Measurements from ENCODE around the gene CLEC16A. TPM values are rescaled to one million over a fixed set of nuclear protein-coding genes. Genes with fewer than 3 reads are reported as not detected.

Gene CLEC16A
- total and polyA plus RNA-seq, 8 donors = 17.6 to 38.6 (median 21.6) TPM

GRCh38 chr16:10907757-10908045, 36.7 kb upstream of the CLEC16A start:
- no peaks in the 10 kb centered on the region for H3K9me3 ChIP-seq
- H3K27ac ChIP-seq = no peak overlapping the region
- H3K36me3 ChIP-seq = peaks cover 0 to 82% of the 10 kb centered on the region in 2 donors
- TF ChIP-seq, protein P1, sequence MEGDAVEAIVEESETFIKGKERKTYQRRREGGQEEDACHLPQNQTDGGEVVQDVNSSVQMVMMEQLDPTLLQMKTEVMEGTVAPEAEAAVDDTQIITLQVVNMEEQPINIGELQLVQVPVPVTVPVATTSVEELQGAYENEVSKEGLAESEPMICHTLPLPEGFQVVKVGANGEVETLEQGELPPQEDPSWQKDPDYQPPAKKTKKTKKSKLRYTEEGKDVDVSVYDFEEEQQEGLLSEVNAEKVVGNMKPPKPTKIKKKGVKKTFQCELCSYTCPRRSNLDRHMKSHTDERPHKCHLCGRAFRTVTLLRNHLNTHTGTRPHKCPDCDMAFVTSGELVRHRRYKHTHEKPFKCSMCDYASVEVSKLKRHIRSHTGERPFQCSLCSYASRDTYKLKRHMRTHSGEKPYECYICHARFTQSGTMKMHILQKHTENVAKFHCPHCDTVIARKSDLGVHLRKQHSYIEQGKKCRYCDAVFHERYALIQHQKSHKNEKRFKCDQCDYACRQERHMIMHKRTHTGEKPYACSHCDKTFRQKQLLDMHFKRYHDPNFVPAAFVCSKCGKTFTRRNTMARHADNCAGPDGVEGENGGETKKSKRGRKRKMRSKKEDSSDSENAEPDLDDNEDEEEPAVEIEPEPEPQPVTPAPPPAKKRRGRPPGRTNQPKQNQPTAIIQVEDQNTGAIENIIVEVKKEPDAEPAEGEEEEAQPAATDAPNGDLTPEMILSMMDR (IDR thresholded peaks at IDR 0.05) = no peak
- H3K4me1 ChIP-seq = peaks cover 0 to 6% of the 10 kb centered on the region in 2 donors
- no peaks in the 10 kb centered on the region for H3K27me3 ChIP-seq
- intact Hi-C loops (cut with DNase I) = no loop called here
- no peak for ATAC-seq
- no peak for DNase-seq
- H3K4me3 ChIP-seq = no peak overlapping the region

GRCh38 chr16:10911267-10911666, 33.1 kb upstream of the CLEC16A start:
- TF ChIP-seq, protein P1 (IDR thresholded peaks at IDR 0.05) = no peak
- H3K36me3 ChIP-seq = peaks cover 0 to 63% of the 10 kb centered on the region in 2 donors
- intact Hi-C loops (cut with DNase I) = loop anchor here in 1 of 2 donors (10.0 kb wide), 1 partner anchor 146 kb away; no protein-coding TSS in a partner anchor

DNA sequence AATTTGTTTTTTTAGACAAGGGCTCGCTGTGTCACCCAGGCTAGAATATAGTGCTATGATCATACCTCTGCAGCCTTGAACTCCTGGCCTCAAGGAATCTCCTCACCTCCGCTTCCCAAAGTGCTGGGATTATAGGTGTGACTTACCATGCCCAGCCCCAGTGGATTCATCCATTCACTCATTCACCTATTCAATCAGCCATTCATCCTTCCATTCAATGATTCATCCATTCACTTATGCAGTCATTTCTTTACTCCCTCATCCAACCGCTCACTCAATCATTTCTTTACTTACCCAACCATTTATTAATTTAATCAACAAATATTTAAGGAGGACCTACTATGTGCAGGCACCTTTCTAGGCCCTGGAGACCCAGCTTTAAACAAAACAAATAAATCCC, 27.8 kb upstream of the CLEC16A start:
- TF ChIP-seq, protein P1 (IDR thresholded peaks at IDR 0.05) = no peak
- Histone ChIP-seq H3K36me3 (peaks cover 0 to 31% of the 10 kb centered on the region in 2 donors), H3K4me3 (no peak overlapping the region), H3K4me1 (peaks cover 11 to 27% of the 10 kb centered on the region in 2 donors), H3K27me3 (no peaks in the 10 kb centered on the region), H3K27ac (no peak overlapping the region), H3K9me3 (no peaks in the 10 kb centered on the region)
- intact Hi-C loops (cut with DNase I) = loop anchor here in 1 of 2 donors (10.0 kb wide), 1 partner anchor 152 kb away; no protein-coding TSS in a partner anchor
- ATAC-seq (no peak), DNase-seq (no peak)

More at GRCh38 chr16:10911267-10911666, 33.1 kb upstream of the CLEC16A start:
- no peaks in the 10 kb centered on the region for H3K9me3 ChIP-seq
- H3K4me1 ChIP-seq = peaks cover 0 to 8% of the 10 kb centered on the region in 2 donors
- no peak overlapping the region for H3K4me3 ChIP-seq
- no peak overlapping the region for H3K27ac ChIP-seq
- H3K27me3 ChIP-seq = no peaks in the 10 kb centered on the region
- no peak for ATAC-seq
- DNase-seq = no peak

DNA sequence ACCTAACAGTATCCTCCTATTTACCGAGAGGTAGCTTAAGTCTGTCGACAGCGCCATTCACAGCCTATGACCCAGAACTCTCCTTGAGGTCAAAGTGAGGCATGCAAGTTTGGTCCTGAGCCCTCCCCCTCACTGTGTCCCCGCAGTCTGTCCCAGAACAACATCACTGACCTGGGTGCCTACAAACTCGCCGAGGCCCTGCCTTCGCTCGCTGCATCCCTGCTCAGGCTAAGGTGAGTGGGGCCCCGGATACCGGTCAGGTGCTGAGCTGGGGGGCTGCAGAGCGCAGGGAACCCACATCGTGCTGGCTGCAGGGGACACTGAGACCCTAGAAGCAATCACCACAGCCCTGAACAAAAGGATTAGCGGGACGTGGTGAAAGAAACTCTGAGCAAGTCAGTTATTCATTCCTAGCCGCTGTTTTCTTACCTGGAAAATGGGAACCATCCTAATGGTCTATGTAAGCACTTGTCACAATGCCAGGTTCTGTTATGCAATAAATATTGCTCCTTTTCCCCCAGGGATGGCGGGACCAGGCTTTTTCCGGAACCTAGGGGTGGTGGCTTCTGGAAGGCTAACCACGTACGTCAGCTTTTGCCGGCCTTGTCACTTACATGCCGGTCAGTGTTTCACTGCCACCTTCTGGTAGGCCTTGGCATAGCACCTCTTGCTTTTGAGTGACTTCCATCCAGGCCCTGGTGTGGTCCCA, 25.9 kb upstream of the CLEC16A start:
- Histone ChIP-seq H3K27me3 (no peaks in the 10 kb centered on the region), H3K4me3 (no peak overlapping the region), H3K27ac (peak overlapping the region in 1 of 2 donors; percentile 17), H3K9me3 (no peaks in the 10 kb centered on the region), H3K36me3 (peaks cover 0 to 48% of the 10 kb centered on the region in 2 donors), H3K4me1 (peaks cover 16 to 39% of the 10 kb centered on the region in 2 donors)
- DNase-seq = peak in 3 of 4 donors; percentile 81 to 94 (median 92)
- intact Hi-C loops (cut with DNase I) = loop anchor here in 1 of 2 donors (10.0 kb wide), 1 partner anchor 154 kb away; no protein-coding TSS in a partner anchor
- peak; percentile 93 for ATAC-seq
- TF ChIP-seq, protein P1 (IDR thresholded peaks at IDR 0.05) = peak; percentile 92 to 95

DNA sequence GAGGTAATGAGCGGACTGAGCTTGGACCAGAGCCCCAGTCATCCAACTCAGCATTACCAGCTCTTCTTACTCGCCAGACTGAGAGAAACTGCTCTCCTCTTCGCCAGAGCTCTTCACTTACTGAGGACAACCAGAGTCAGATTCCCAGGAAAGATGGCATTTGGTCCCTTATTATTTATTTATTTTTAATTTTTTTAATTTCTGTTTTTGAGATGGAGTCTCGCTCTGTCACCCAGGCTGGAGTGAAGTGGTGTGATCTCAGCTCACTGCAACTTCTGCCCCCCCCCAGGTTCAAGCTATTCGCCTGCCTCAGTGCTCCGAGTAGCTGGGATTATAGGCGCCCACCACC, 25.4 kb upstream of the CLEC16A start:
- no peaks in the 10 kb centered on the region for H3K9me3 ChIP-seq
- peaks cover 0 to 53% of the 10 kb centered on the region in 2 donors for H3K36me3 ChIP-seq
- no peak overlapping the region for H3K27ac ChIP-seq
- H3K27me3 ChIP-seq = no peaks in the 10 kb centered on the region
- peaks cover 16 to 39% of the 10 kb centered on the region in 2 donors for H3K4me1 ChIP-seq
- DNase-seq (no peak), ATAC-seq (no peak)
- TF ChIP-seq, protein P1 (IDR thresholded peaks at IDR 0.05) = peak in 1 of 2 donors; percentile 32
- intact Hi-C loops (cut with DNase I) = loop anchor here in 1 of 2 donors (10.0 kb wide), 1 partner anchor 154 kb away; no protein-coding TSS in a partner anchor
- no peak overlapping the region for H3K4me3 ChIP-seq
